C4-2B (cell line): Measurements from ENCODE around the gene RASGRF2.

Source experiments
- H3K27ac ChIP-seq: fragments of 450-650 bp; 2 replicates; pipeline ENCODE4 v1.5.1; 2017
- CTCF ChIP-seq: fragments of 450-650 bp; conservative IDR thresholded peaks from 2 replicates; pipeline ENCODE4 v1.5.1; 2017; ENCODE audit warnings: mild to moderate bottlenecking
- ZFX ChIP-seq: fragments of 450-650 bp; IDR thresholded peaks from 2 replicates; pipeline ENCODE4 v1.6.1; 2017

The RASGRF2 gene

GRCh38 chr5:80960531-80961375, 590 bp downstream of the RASGRF2 start:
- TF ChIP-seq ZFX (no peak), CTCF (no peak)
- H3K27ac ChIP-seq, result no peak overlapping the region

GRCh38 chr5:80961376-80962281, 1.5 kb downstream of the RASGRF2 start:
- TF ChIP-seq CTCF, result no peak
- no peak for TF ChIP-seq ZFX
- H3K27ac ChIP-seq, result no peak overlapping the region

GRCh38 chr5:80962630-80963520, 2.7 kb downstream of the RASGRF2 start:
- no peak overlapping the region for H3K27ac ChIP-seq

GRCh38 chr5:80963521-80963895, 3.3 kb downstream of the RASGRF2 start:
- TF ChIP-seq CTCF (no peak), ZFX (no peak)
- H3K27ac ChIP-seq, result no peak overlapping the region

More at GRCh38 chr5:80962630-80963520, 2.7 kb downstream of the RASGRF2 start:
- no peak for TF ChIP-seq CTCF

GRCh38 chr5:80963966-80964481, 3.9 kb downstream of the RASGRF2 start:
- H3K27ac ChIP-seq, result no peak overlapping the region
- TF ChIP-seq ZFX, result no peak
- TF ChIP-seq CTCF, result no peak

GRCh38 chr5:80964491-80964890, 4.3 kb downstream of the RASGRF2 start:
- H3K27ac ChIP-seq, result no peak overlapping the region
- TF ChIP-seq CTCF, result no peak
- TF ChIP-seq ZFX, result no peak
